Pancreas (tissue), 10 donors: ENCODE measurements around the gene MYMK. TPM values are rescaled to one million over a fixed set of nuclear protein-coding genes. Genes with fewer than 3 reads are reported as not detected.

ENCODE experiments used
- ATAC-seq, 4 donors: fragments of 200-7000 bp; cut with Tn5 transposase; one replicate each; pipeline versions ENCODE4 v1.8.0 to v1.9.1; 2020; ENCODE audit warnings: mild to moderate bottlenecking in 4 of 4, moderate library complexity in 4 of 4
- DNase-seq, 6 donors: peaks; one replicate each; pipeline ENCODE4 v3.0.0-alpha.2; 2020
- FAIRE-seq: peaks from 2 replicates; lab custom pipeline; 2012; peaks lifted over from hg19 to GRCh38; lab: Jason Lieb, UNC
- H3K27ac ChIP-seq, 4 donors: fragments of 200-600 bp; sonication (generic); 1 replicate in 3 of 4; 2 replicates in 1 of 4; pipeline versions ENCODE4 v1.5.0 to v1.8.0; 2020
- H3K27me3 ChIP-seq, 4 donors: fragments of 200-600 bp; one replicate each; pipeline ENCODE4 v1.8.0; 2021
- H3K36me3 ChIP-seq, 3 donors: fragments of 200-600 bp; sonication (generic) in 1 of 3; one replicate each; pipeline versions ENCODE4 v1.5.0 to v1.8.0; 2020 to 2021
- H3K4me1 ChIP-seq, 3 donors: fragments of 200-600 bp; one replicate each; pipeline ENCODE4 v1.8.0; 2021
- H3K4me3 ChIP-seq, 4 donors: fragments of 200-600 bp; sonication (generic) in 2 of 4; one replicate each; pipeline versions ENCODE4 v1.5.0 to v1.8.0; 2020 to 2021
- H3K9me3 ChIP-seq, 4 donors: fragments of 200-600 bp; one replicate each; pipeline ENCODE4 v1.8.0; 2021
- CTCF ChIP-seq, 4 donors: fragments of 200-600 bp; sonication (generic) in 3 of 4; IDR thresholded peaks; one replicate each; pipeline versions ENCODE4 v1.5.0 to v1.8.0; 2021; ENCODE audit warnings: antibody characterized with exemption in 4 of 4
- WGBS, 2 donors: extraction: QIAGEN DNeasy Blood & Tissue Kit; methylation state at CpG; one replicate each; pipeline ENCODE4 v1.1.7; 2013; 5-methylcytosine and 5-hydroxymethylcytosine counted together
- intact Hi-C, 3 donors: fragments of 100-400 bp; cut with DNase I; formaldehyde crosslinking; loops; one replicate each; pipeline versions ENCODE4 v1.11.1 to v1.14.2; 2022
- polyA plus RNA-seq, 2 donors: library from polyadenylated mRNA; stranded (reverse); fragments of 200-250 nt; gene quantifications; one replicate each; pipeline ENCODE4 v1.2.3, GENCODE V29; 2013
- total RNA-seq, 6 donors: library from RNA; stranded (reverse); fragmentation: NEBNext Ultra II Directional in 4 of 6; extraction: Animal tissue kit (Norgen Biotek cat#: 25700) in 4 of 6; gene quantifications; one replicate each; pipeline versions ENCODE4 v1.2.1 to v1.2.4, GENCODE V29; 2021 to 2023
- donor health status: healthy with polysubstance abuse.
- donor health status: DM: no; HTN: no; CAD: no; lungs with moderate emphysema.
- donor health status: DM: no; HTN: no; CAD: no.
- donor health status: control.
- donor health status: control.
- donor health status: Bipolar disorder and iron deficiency.
- donor health status: DM: yes; HTN: yes; CAD: no.
- donor health status: DM: no; HTN: no; CAD: no.
- donor health status: DM: no; HTN: no; CAD: no.
- donor health status: DM: yes; HTN: yes; CAD: no.

Gene MYMK
- total and polyA plus RNA-seq, 8 donors: not detected

- TF ChIP-seq CTCF (IDR thresholded peaks at IDR 0.05): no peak
- intact Hi-C loops: no loop called here
These were observed 47.3 kb downstream of the MYMK start for GRCh38 chr9:133477461-133477860.

DNA sequence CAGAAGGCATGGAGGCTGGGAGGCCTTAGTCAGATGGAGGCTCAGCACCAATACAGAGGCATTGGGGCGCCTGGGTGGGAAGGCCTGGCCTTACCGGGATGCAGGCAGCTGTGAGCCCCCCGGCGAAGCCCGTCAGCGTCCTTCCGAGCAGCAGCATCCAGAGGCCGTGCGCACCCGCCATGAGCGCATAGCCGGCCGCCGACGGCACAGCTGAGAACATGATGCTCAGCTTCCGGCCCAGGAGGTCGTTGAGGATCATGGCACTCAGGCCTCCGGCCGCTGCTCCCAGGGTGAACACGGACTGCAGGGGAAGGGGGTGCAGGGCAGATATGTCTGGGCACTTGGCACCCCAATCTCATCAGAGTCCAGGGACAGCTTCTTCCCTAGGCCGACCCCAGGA lies 47.8 kb downstream of the MYMK start:
- FAIRE-seq (no peak), DNase-seq (peak in 1 of 6 donors; percentile 66), ATAC-seq (no peak)
- intact Hi-C loops: no loop called here
- Histone ChIP-seq H3K36me3 (no peaks in the 10 kb centered on the region), H3K9me3 (no peaks in the 10 kb centered on the region), H3K4me1 (peaks cover 0 to 12% (median 0%) of the 10 kb centered on the region in 3 donors), H3K4me3 (no peak overlapping the region), H3K27me3 (no peaks in the 10 kb centered on the region), H3K27ac (no peak overlapping the region)
- no peak for TF ChIP-seq CTCF (IDR thresholded peaks at IDR 0.05)
- 89 to 90% methylated on average over 20 to 21 of the region's 21 CpGs for WGBS, 2 donors

More at GRCh38 chr9:133477461-133477860, 47.3 kb downstream of the MYMK start:
- Histone ChIP-seq H3K27ac (no peak overlapping the region), H3K9me3 (no peaks in the 10 kb centered on the region), H3K4me3 (no peak overlapping the region), H3K27me3 (no peaks in the 10 kb centered on the region), H3K4me1 (peaks cover 0 to 12% (median 0%) of the 10 kb centered on the region in 3 donors), H3K36me3 (no peaks in the 10 kb centered on the region)
- no peak for ATAC-seq
- FAIRE-seq: no peak
- peak in 1 of 6 donors; percentile 17 for DNase-seq
- WGBS, 2 donors: 83 to 87% methylated on average over 4 of the region's 4 CpGs

DNA sequence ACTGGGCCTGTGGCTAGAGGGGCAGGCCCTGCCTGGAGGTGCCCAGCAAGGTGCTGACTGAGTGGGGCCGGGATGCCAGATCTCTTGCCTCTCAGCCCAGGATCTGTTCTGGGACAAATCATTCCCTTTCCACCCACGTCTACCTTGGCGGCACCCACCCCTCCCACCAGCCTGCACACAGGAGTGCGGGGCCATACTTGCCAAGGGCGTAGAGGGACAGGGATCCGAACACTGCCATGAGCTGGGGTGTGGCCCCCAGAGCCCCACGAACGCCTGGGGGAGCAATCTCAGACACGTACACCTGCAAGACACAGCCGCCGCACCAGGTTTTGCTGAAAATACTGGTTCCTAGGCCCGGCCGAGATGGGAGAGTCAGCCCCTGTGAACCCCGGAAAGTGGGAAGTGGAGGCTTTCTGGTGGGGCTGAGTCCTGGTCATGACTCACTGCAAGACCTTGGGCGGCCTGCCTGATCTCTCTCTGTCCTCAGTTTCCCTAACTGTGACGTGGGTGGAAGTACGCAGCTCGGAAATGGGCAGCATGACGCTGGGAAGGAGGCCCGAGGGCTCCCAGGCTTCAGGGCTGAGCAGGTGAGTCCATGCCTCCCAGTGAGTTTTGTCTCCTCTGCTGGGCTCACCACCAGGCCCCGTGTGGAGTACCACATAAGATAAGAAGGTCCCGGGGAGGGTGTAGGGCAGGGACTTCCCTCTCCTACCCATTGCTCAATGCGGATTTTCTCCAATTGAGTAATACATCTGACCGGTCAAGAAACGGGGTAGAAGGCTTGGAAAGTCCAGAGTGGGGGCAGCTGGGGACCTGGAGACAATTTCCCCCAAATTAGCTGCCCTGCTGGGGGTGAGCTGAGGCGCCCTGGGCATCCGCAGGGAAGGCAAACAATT lies 48.5 kb downstream of the MYMK start:
- DNase-seq (peak in 1 of 6 donors; percentile 43), FAIRE-seq (no peak), ATAC-seq (no peak)
- Histone ChIP-seq H3K9me3 (no peaks in the 10 kb centered on the region), H3K27me3 (no peaks in the 10 kb centered on the region), H3K4me3 (no peak overlapping the region), H3K27ac (no peak overlapping the region), H3K4me1 (peaks cover 0 to 12% (median 0%) of the 10 kb centered on the region in 3 donors), H3K36me3 (no peaks in the 10 kb centered on the region)
- TF ChIP-seq CTCF (IDR thresholded peaks at IDR 0.05): no peak
- 80 to 87% methylated on average over 27 of the region's 27 CpGs for WGBS, 2 donors
- intact Hi-C loops: no loop called here

DNA sequence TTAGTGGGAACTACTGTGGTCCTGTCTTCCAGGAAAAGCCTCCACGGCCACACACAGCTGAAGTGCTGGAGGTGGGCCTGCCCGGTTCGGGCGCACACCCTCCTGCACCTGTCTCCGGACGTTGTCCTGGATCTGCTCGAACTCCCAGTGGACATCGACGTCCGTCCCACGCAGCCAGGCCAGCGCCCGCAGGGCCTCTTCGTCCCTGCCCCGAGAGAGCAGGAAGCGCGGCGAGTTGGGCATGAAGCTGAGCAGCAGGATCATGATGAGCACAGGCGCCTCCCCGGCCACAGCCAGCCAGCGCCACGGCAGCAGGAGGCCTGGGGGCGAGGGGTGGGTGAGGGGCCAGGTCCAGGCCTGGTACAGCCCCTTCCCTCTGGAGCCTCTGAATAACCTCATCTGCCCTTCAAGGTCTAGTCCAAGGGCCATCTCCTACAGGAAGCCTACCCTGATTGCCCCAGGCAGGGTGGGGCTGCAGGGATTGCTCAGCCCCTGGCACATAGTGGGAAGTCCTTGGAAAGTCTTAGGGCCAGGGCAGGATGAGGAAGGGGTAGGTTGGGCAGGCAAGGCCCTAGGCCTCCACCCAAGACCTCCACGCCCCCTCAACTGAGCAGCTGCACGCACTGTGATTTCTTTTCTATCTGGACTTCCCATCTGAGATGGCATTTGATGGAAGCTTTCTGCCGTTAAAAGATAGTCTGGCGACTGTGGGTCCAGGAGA lies 49.3 kb downstream of the MYMK start:
- DNase-seq (no peak), FAIRE-seq (no peak), ATAC-seq (no peak)
- intact Hi-C loops: no loop called here
- Histone ChIP-seq H3K4me1 (peaks cover 0 to 12% (median 0%) of the 10 kb centered on the region in 3 donors), H3K4me3 (no peak overlapping the region), H3K27me3 (no peaks in the 10 kb centered on the region), H3K9me3 (no peaks in the 10 kb centered on the region), H3K27ac (no peak overlapping the region), H3K36me3 (no peaks in the 10 kb centered on the region)
- no peak for TF ChIP-seq CTCF (IDR thresholded peaks at IDR 0.05)
- 86 to 91% methylated on average over 27 of the region's 27 CpGs for WGBS, 2 donors
